Limb (tissue), 2 donors: ENCODE measurements around the gene EPS8L3.

Experiments used
- DNase-seq, 2 donors: peaks; one replicate each; pipeline ENCODE4 v3.0.0-alpha.2; 2016; ENCODE audit errors: extremely low spot score in 2 of 2

EPS8L3 gene

GRCh38 chr1:109793486-109794318, 30.0 kb upstream of the EPS8L3 start:
- peak; percentile 40 to 55 for DNase-seq

DNA sequence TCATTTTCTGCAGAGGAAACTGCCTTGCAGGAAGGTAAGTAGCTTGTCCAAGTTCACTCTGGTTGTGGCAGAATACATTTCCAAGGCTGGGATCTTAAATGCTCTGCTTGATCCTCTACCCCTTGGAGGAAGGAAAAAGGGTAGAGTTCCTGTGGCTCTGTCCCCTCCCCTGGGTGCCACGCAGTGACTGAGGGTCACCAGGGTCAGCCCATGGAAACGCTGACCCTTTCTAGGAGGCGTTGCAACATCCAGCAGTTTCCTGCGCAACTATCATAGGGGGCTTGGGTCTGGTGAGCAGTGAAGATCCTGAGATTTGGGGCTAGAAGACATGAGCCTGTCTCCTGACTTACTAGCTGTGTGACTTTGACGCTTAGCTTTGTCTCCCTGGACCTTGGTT, 29.4 kb upstream of the EPS8L3 start:
- DNase-seq, result peak in 1 of 2 donors; percentile 15

DNA sequence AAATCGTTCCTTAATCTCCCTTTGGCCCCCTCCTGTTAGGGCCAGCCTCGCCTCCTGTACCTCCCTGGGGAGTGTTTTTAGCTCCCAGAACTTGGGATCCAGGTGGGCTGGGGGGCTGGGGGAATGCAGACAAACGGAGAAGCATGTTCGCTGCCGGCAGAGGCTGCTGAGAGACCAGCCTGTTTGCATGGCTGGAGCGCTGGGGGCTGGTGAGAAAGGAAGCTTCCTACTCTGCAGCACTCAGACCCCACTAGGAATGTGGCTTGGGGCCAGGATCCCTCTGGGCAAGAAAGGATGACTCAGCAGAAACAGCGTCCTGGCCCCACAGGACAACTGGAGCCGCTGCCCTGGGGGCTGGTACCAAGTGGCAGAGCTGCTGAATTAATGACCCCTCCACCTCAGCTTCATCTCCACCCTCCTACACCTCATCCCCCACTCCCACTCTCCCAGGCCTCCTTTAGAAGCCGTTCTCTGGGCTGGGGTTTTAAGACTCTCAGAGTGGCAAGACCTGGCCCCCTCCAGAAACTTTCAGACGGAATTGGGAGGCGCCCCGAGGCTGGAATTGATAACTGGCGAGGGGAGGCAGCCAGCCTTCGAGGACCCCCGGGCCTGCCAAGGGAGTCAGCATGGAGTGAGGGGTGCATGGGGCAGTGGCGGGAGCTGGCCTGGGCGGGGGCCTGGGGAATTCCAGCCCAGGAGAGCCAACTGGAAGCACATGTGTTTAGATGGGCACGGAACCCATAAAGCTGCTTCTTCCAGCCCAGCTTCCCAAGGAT, 28.5 kb upstream of the EPS8L3 start:
- DNase-seq, result peak; percentile 70 to 83

DNA sequence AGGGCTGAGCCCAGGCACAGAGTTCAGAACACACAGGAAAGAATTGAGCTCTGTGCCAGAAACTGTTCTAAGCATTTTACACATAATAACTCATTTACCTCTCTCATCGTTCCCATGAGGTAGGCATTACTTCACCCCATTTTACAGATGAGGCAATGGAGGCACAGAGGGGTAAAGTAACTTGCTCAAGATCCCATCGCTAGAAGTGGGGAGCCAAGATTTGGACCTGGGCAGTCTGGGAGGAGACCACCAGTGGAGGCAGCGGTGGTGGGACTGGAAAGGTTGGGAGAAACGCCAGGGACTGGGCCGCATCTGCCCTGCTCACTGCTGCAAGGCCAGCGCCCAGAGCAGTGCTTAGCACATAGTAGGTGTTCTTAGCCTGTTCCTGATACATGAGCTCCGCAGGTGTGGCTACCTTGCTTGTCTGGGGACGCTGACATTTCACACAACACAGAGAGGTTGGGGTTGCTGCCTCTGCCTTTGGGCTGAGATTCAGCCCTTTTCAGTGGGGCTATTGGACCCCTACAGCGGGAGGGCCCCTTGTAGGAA, 27.8 kb upstream of the EPS8L3 start:
- no peak for DNase-seq

- DNase-seq, result peak in 1 of 2 donors; percentile 56
These were observed 27.2 kb upstream of the EPS8L3 start for GRCh38 chr1:109790735-109791494.

DNA sequence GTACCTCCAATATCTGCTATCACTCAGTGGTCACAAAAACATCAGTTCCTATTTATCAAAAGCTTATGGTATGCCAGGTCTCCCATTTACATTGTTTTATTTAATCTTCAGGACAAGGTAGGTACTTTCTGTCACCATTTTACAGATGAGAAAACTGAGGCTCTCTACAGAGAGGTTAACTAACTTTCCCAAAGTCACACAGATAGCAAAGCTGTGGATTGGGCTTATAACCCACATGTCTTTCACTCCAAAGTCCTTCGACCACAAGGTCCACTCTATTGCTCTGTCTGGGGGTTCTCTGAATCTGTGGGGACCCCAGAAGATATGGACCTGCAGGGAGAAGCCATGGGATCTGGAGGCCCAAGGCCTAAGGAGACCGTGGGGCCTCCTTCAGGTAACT, 26.6 kb upstream of the EPS8L3 start:
- DNase-seq, result no peak

- peak in 1 of 2 donors; percentile 20 for DNase-seq
These were observed 25.9 kb upstream of the EPS8L3 start for GRCh38 chr1:109789551-109790180.

GRCh38 chr1:109788695-109789521, 25.2 kb upstream of the EPS8L3 start:
- peak in 1 of 2 donors; percentile 38 for DNase-seq

- DNase-seq, result peak in 1 of 2 donors; percentile 30
These were observed 24.3 kb upstream of the EPS8L3 start for GRCh38 chr1:109787845-109788601.

GRCh38 chr1:109787211-109787844, 23.6 kb upstream of the EPS8L3 start:
- DNase-seq, result peak in 1 of 2 donors; percentile 14

DNA sequence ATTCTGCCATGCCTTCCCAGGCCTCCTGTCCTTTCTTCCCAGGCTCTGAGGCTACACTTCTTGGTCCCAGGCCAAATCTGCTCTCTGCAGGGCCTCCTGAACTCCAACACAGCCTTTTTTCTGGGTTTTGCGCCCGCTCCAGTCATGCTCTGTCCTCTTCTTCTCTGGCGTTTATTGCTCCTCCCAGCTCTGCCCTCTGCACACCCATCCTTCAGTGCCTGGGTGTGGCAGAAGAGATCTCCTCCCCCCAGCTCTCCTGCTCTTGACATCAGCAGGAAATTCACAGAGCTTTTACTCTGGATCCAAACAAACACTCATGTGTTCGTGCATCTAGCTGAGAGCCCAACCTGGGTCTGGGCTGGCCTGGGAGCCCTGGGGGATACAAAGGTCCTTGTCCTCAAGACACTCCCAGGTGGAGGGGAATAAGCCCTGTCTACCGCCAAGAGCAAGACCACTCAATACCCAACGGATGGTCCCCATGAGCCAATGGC, 22.9 kb upstream of the EPS8L3 start:
- DNase-seq, result peak in 1 of 2 donors; percentile 34

GRCh38 chr1:109786112-109786480, 22.4 kb upstream of the EPS8L3 start:
- no peak for DNase-seq

DNA sequence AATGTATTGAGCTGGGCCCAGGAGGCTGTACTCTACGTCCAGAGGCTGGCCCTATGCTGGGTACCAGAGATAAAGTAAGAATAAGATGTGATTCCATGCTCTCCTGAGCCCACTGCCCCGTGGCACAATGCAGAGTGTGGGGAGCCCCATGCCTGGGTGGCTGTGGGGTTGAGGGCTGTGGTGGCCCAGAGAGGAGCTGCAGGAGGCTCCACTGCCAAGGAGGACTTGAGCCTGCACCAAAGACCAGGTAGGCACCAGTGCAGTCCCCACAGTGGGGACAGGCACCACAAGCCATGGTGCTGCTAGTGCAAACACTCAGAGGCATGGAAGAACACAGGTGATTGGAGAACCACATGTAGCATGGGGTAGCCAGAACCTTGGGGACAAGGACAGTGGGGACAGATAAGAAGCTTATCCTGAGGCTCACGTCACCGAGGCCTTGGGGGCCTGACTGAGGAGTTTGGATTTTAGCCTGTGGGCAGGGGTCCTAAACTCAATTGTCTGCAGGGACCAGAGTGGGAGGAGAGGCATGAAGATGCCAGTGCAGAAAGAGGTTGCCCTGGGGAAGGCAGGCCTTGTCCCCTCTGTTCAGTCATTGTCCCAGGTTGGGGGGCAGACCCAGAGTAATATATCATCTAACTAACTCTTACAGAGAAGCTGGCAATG, 21.9 kb upstream of the EPS8L3 start:
- DNase-seq, result peak in 1 of 2 donors; percentile 9

DNA sequence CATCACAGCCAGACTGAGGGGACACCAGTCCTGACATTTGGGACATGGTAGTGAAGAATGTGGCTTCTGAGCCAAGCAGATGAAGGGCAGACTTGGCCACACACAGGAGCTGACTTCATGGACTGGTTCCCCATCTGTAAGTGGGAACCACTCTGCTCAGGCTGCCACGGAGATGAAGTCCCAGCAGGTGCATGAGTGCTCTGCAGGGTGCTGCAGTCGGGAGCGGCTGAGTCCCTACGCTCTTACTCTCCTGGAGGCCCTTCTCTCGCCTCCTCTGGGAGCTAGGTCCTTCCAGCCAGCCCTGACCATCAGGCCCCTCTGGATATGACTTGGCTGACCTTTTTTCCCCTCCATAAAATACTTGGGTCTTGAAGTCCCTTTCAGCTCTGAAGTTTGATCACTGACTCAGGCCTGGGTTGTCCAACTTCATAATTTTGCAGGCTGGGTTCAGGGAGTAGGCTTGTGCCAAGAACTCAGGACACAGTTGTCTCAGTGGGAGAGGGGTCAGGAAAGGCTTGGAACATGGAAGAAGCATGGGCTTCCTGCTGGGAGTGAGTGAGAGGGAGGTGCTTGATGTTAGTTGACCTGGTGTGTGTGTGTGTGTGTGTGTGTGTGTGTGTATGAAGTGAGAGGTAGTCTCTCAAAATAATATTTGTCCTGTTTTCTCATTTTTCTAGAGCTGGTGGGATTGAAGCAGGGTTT, 21.0 kb upstream of the EPS8L3 start:
- no peak for DNase-seq

- no peak for DNase-seq
These were observed 19.7 kb upstream of the EPS8L3 start for GRCh38 chr1:109783436-109783835.

- no peak for DNase-seq
These were observed 19.2 kb upstream of the EPS8L3 start for GRCh38 chr1:109782927-109783326.

DNA sequence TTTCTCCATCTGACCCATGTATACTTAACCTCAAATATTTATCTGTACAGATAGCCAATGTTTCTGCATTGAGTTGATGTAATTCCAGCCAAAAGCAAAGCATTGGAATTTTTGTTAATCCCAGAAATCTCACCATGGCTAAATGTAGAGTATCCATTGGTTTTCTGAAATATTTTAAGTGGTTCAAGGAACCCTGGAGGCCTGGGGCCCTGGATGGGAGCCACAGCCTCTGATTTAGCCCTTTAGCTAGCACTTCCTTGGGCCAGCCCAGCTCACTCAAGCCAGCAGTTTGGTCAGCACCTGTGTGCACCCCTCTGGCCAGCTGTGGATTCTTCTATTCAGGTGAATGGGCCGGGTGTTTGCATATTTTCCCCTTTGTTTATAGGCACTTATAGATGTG, 18.8 kb upstream of the EPS8L3 start:
- DNase-seq, result peak in 1 of 2 donors; percentile 42

DNA sequence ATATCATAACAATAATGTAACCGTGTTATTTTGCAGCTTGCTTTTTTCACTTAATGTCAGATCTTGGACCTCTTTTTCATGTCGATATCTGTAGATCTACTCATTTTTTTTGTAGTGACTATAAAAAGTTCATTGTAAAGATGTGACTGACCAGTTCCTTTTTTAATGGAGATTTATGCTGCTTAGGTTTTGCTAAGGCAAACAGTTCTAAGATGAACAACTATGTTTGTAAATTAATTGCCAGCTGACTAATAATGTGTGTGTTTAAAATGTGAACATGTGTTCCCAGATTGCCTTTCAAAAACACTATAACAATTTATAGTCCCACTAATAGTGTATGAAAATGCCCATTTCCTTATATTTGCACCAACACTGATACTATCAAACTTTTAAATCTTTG, 18.1 kb upstream of the EPS8L3 start:
- no peak for DNase-seq
